HepG2 (cell line): ENCODE measurements around the gene ACBD7. TPM values are rescaled to one million over a fixed set of nuclear protein-coding genes. Genes with fewer than 3 reads are reported as not detected.

Source experiments
- ATAC-seq: fragments of 200-7000 bp; cut with Tn5 transposase; 3 replicates; pipeline ENCODE4 v1.9.1; 2020; ENCODE audit warnings: mild to moderate bottlenecking, moderate library complexity
- BruUV-seq: library from RNA; stranded (reverse); fragments of 400-500 nt; replicated peaks from 2 replicates; lab custom pipeline; 2021; lab: Mats Ljungman, UMichigan
- CTCF ChIA-PET: fragments of 300-600 bp; formaldehyde crosslinking; extraction: SDS; loops from one replicate; lab custom pipeline; 2021; ENCODE audit warnings: low total read pairs, inconsistent platforms, low intra/inter-chr PET ratio; lab: Yijun Ruan, JAX
- POLR2A ChIA-PET: fragments of 350-600 bp; sonication (Branson Sonifier 250); formaldehyde crosslinking; loops from one replicate; lab custom pipeline; 2020; ENCODE audit warnings: antibody characterized with exemption, inconsistent platforms; lab: Yijun Ruan, JAX
- DNase-seq: peaks from one replicate; pipeline ENCODE4 v3.0.0-alpha.2; 2015; ENCODE audit warnings: low spot score
- FAIRE-seq: peaks from 3 replicates; lab custom pipeline; 2011; peaks lifted over from hg19 to GRCh38; lab: Jason Lieb, UNC
- H2AFZ ChIP-seq: one replicate; pipeline ENCODE4 v1.6.1; 2011; ENCODE audit warnings: low read length, inconsistent platforms
- H3K27ac ChIP-seq: fragments of 300-600 bp; 3 replicates; pipeline ENCODE4 v1.8.0; 2011; ENCODE audit warnings: mixed run types, mild to moderate bottlenecking, mixed read lengths, low read length, inconsistent platforms; ENCODE audit not compliant: insufficient read depth; ENCODE audit errors: extremely low read length
- H3K27me3 ChIP-seq, 2 experiments: fragments of 200-600 bp in 1 of 2; 2 replicates in 1 of 2; 3 replicates in 1 of 2; pipeline versions ENCODE4 v1.6.0 to v1.8.0; 2011; ENCODE audit warnings: low read length in 2 of 2, mild to moderate bottlenecking in 2 of 2, moderate library complexity in 2 of 2, inconsistent platforms in 1 of 2; ENCODE audit not compliant: insufficient read depth in 2 of 2, control insufficient read depth in 1 of 2
- H3K36me3 ChIP-seq, 2 experiments: fragments of 200-600 bp in 1 of 2; replicated peaks in 1 of 2; 2 replicates in 1 of 2; 3 replicates in 1 of 2; pipeline versions ENCODE4 v1.5.1 to v1.8.0; 2011; ENCODE audit warnings: low read length in 2 of 2, inconsistent platforms in 1 of 2; ENCODE audit not compliant: insufficient read depth in 2 of 2, control insufficient read depth in 1 of 2
- H3K4me1 ChIP-seq: 2 replicates; pipeline ENCODE4 v1.5.1; 2012; ENCODE audit warnings: low read length, inconsistent platforms; ENCODE audit not compliant: insufficient read depth
- H3K4me2 ChIP-seq: 2 replicates; pipeline ENCODE4 v1.6.0; 2011; ENCODE audit warnings: low read depth, low read length, inconsistent platforms
- H3K4me3 ChIP-seq, 3 experiments: fragments of 200-600 bp in 1 of 3; sonication (generic), shearing (Covaris generic) in 1 of 3; replicated peaks in 1 of 3; 2 replicates each; pipeline ENCODE4 v1.5.1; 2011 to 2016; ENCODE audit warnings: low read length in 3 of 3, inconsistent platforms in 2 of 3, low read depth in 2 of 3, mild to moderate bottlenecking in 2 of 3, control low read depth in 1 of 3, mixed read lengths in 1 of 3; ENCODE audit not compliant: insufficient read depth in 1 of 3
- H3K79me2 ChIP-seq: one replicate; pipeline ENCODE4 v1.6.1; 2011; ENCODE audit warnings: low read length, inconsistent platforms; ENCODE audit not compliant: insufficient read depth
- H3K9ac ChIP-seq: 2 replicates; pipeline ENCODE4 v1.6.0; 2011; ENCODE audit warnings: mild to moderate bottlenecking, low read depth, low read length, inconsistent platforms; ENCODE audit not compliant: insufficient read depth
- H3K9me3 ChIP-seq: 2 replicates; pipeline ENCODE4 v1.5.1; 2012; ENCODE audit warnings: mild to moderate bottlenecking, low read length
- H4K20me1 ChIP-seq: 2 replicates; pipeline ENCODE4 v1.6.0; 2011; ENCODE audit warnings: inconsistent platforms, mild to moderate bottlenecking, low read length, moderate library complexity; ENCODE audit not compliant: insufficient read depth
- KAT8 ChIP-seq: IDR thresholded peaks from 2 replicates; pipeline ENCODE4 v1.6.1; 2016; ENCODE audit warnings: missing genetic modification reagents, missing compliant biosample characterization
- MAF1 ChIP-seq: sonication (generic); formaldehyde crosslinking; IDR thresholded peaks from 2 replicates; pipeline ENCODE4 v1.5.0; 2020; ENCODE audit warnings: missing genetic modification reagents, borderline replicate concordance
- MIER2 ChIP-seq: IDR thresholded peaks from 2 replicates; pipeline ENCODE4 v1.6.1; 2016; ENCODE audit warnings: missing biosample characterization, missing genetic modification reagents
- NAIF1 ChIP-seq: sonication (generic); formaldehyde crosslinking; IDR thresholded peaks from 2 replicates; pipeline ENCODE4 v1.5.0; 2020; ENCODE audit warnings: mild to moderate bottlenecking, missing genetic modification reagents, borderline replicate concordance
- SMYD3 ChIP-seq: sonication (generic); formaldehyde crosslinking; IDR thresholded peaks from 2 replicates; pipeline ENCODE4 v1.8.1; 2023; ENCODE audit warnings: mild to moderate bottlenecking, missing genetic modification reagents
- ZFP82 ChIP-seq: sonication (generic); formaldehyde crosslinking; IDR thresholded peaks from 2 replicates; pipeline ENCODE4 v1.5.1; 2020; ENCODE audit warnings: mild to moderate bottlenecking, missing genetic modification reagents, borderline replicate concordance
- WGBS: methylation state at CpG from one replicate; pipeline ENCODE4 v1.1.6; 2017; ENCODE audit warnings: low lambda C conversion rate; 5-methylcytosine and 5-hydroxymethylcytosine counted together
- in situ Hi-C: cut with HindIII; loops from 2 replicates; pipeline ENCODE4 v1.10.0; 2017; ENCODE audit warnings: low pct_unique_long_range_greater_than_20kb; ENCODE audit not compliant: extremely low pct_ligation_motif_present
- intact Hi-C: fragments of 100-400 bp; cut with micrococcal nuclease; formaldehyde crosslinking; loops from one replicate; pipeline ENCODE4 v1.10.0; 2022; ENCODE audit not compliant: unreplicated experiment
- polyA plus RNA-seq, 8 experiments: library from polyadenylated mRNA; depleted of rRNA in 3 of 8; stranded (reverse) in 7 of 8; unstranded in 1 of 8; fragments of >200 nt; fragmentation: Illumina TruSeq in 4 of 8; extraction: Trizol in 4 of 8; gene quantifications; 2 replicates each; pipeline versions ENCODE4 v1.2.1 to v1.2.3, GENCODE V29; 2011 to 2016; ENCODE audit warnings: low read depth in 4 of 8, missing spikeins in 1 of 8, mixed read lengths in 1 of 8; ENCODE audit not compliant: insufficient read depth in 1 of 8
- total RNA-seq, 5 experiments: library from RNA; depleted of rRNA; stranded (reverse); fragments of >200 nt; fragmentation: Illumina TruSeq; extraction: Trizol; gene quantifications; 2 replicates each; pipeline ENCODE4 v1.2.3, GENCODE V29; 2016; ENCODE audit warnings: low read depth in 1 of 5
- TF ChIP-seq, protein P1 (sequence below): sonication (generic); formaldehyde crosslinking; IDR thresholded peaks from 2 replicates; pipeline ENCODE4 v1.4.0; 2020; ENCODE audit warnings: missing genetic modification reagents
- TF ChIP-seq, protein P2 (sequence below): sonication (generic); formaldehyde crosslinking; conservative IDR thresholded peaks from 2 replicates; pipeline ENCODE4 v1.5.0; 2020; ENCODE audit warnings: missing genetic modification reagents
- TF ChIP-seq, protein P3 (sequence below): sonication (generic); formaldehyde crosslinking; IDR thresholded peaks from 2 replicates; pipeline ENCODE4 v1.8.0; 2022; ENCODE audit warnings: mild to moderate bottlenecking, missing genetic modification reagents
- TF ChIP-seq, protein P4 (sequence below): sonication (generic); formaldehyde crosslinking; IDR thresholded peaks from 2 replicates; pipeline ENCODE4 v1.4.0; 2020; ENCODE audit warnings: missing genetic modification reagents
- TF ChIP-seq, protein P5 (sequence below): IDR thresholded peaks from 2 replicates; pipeline ENCODE4 v1.6.1; 2016; ENCODE audit warnings: mild to moderate bottlenecking, missing biosample characterization, missing genetic modification reagents

The ACBD7 gene
- total and polyA plus RNA-seq, 2 of the 13 experiments (the other 11 are each of a cell fraction or from before 2014, with no cell fraction given): 1.4 to 2.6 TPM

DNA sequence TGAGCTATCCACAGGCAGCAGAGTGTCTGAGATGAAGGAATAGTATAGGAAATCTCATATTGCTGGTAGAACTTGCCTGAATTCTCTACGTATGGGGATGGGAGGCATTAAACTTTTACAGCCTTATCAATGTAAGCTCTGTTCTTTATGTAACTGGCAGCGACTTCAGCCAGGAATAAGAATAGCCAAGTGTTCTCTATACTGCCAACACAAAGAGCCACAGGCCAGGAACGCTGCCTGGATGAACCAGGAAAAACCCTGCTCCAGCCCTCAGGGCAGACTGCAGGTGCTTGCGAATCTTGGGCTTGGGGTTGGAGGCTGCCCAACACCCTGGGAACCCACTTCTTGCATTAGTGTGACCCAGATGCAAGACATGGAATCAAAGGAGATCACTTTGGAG lies 50.9 kb downstream of the ACBD7 start:
- H3K4me2 ChIP-seq: no peak overlapping the region
- no peak for ATAC-seq
- TF ChIP-seq, protein P1, sequence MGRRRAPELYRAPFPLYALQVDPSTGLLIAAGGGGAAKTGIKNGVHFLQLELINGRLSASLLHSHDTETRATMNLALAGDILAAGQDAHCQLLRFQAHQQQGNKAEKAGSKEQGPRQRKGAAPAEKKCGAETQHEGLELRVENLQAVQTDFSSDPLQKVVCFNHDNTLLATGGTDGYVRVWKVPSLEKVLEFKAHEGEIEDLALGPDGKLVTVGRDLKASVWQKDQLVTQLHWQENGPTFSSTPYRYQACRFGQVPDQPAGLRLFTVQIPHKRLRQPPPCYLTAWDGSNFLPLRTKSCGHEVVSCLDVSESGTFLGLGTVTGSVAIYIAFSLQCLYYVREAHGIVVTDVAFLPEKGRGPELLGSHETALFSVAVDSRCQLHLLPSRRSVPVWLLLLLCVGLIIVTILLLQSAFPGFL (CRISPR knock-in tag): no peak
- TF ChIP-seq, protein P2, sequence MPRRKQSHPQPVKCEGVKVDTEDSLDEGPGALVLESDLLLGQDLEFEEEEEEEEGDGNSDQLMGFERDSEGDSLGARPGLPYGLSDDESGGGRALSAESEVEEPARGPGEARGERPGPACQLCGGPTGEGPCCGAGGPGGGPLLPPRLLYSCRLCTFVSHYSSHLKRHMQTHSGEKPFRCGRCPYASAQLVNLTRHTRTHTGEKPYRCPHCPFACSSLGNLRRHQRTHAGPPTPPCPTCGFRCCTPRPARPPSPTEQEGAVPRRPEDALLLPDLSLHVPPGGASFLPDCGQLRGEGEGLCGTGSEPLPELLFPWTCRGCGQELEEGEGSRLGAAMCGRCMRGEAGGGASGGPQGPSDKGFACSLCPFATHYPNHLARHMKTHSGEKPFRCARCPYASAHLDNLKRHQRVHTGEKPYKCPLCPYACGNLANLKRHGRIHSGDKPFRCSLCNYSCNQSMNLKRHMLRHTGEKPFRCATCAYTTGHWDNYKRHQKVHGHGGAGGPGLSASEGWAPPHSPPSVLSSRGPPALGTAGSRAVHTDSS (CRISPR knock-in tag): no peak
- TF ChIP-seq, protein P3, sequence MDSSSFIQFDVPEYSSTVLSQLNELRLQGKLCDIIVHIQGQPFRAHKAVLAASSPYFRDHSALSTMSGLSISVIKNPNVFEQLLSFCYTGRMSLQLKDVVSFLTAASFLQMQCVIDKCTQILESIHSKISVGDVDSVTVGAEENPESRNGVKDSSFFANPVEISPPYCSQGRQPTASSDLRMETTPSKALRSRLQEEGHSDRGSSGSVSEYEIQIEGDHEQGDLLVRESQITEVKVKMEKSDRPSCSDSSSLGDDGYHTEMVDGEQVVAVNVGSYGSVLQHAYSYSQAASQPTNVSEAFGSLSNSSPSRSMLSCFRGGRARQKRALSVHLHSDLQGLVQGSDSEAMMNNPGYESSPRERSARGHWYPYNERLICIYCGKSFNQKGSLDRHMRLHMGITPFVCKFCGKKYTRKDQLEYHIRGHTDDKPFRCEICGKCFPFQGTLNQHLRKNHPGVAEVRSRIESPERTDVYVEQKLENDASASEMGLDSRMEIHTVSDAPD (CRISPR knock-in tag): no peak
- TF ChIP-seq KAT8 (CRISPR knock-in tag) (no peak), MIER2 (CRISPR knock-in tag) (no peak), MAF1 (CRISPR knock-in tag) (no peak), SMYD3 (CRISPR knock-in tag) (no peak), ZFP82 (no peak), NAIF1 (CRISPR knock-in tag) (no peak)
- TF ChIP-seq, protein P4, sequence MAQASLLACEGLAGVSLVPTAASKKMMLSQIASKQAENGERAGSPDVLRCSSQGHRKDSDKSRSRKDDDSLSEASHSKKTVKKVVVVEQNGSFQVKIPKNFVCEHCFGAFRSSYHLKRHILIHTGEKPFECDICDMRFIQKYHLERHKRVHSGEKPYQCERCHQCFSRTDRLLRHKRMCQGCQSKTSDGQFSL (CRISPR knock-in tag): no peak
- TF ChIP-seq, protein P5, sequence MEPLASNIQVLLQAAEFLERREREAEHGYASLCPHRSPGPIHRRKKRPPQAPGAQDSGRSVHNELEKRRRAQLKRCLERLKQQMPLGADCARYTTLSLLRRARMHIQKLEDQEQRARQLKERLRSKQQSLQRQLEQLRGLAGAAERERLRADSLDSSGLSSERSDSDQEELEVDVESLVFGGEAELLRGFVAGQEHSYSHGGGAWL: no peak
- no peaks in the 10 kb centered on the region for H3K4me1 ChIP-seq
- intact Hi-C loops (no loop called here), in situ Hi-C loops (no loop called here)
- no peaks in the 10 kb centered on the region for H3K79me2 ChIP-seq
- no peak overlapping the region for H3K27ac ChIP-seq
- H2AFZ ChIP-seq: no peak overlapping the region
- no peaks in the 10 kb centered on the region for H3K9me3 ChIP-seq
- WGBS: 51% methylated on average over 4 of the region's 4 CpGs
- no peaks in the 10 kb centered on the region for H3K36me3 ChIP-seq
- H3K9ac ChIP-seq: no peak overlapping the region
- H3K27me3 ChIP-seq: peaks cover 0 to 12% of the 10 kb centered on the region in 2 experiments; a peak in 1 of 5 replicates
- DNase-seq: no peak
- BruUV-seq: no TSS peak
- H4K20me1 ChIP-seq: no peaks in the 10 kb centered on the region
- ChIA-PET POLR2A (no interaction called here), CTCF (no interaction called here)
- H3K4me3 ChIP-seq: no peak overlapping the region
- FAIRE-seq: no peak
